Gastroesophageal sphincter (tissue), 4 donors: Measurements from ENCODE around the gene CLEC1A. TPM values are rescaled to one million over a fixed set of nuclear protein-coding genes. Genes with fewer than 3 reads are reported as not detected.
A peak's percentile ranks its signal among the peaks of the same experiment; 100 is the strongest.

Source experiments
- ATAC-seq: fragments of 150-250 bp; one replicate; pipeline ENCODE4 v1.9.1; 2016; ENCODE audit warnings: mild to moderate bottlenecking, moderate library complexity
- H3K27ac ChIP-seq, 4 donors: fragments of 200-600 bp; sonication (generic) in 3 of 4; 1 replicate in 3 of 4; 2 replicates in 1 of 4; pipeline ENCODE4 v1.5.1; 2016 to 2019
- H3K27me3 ChIP-seq: fragments of 200-600 bp; sonication (generic); one replicate; pipeline ENCODE4 v1.5.1; 2019
- H3K36me3 ChIP-seq, 2 donors: fragments of 200-600 bp; sonication (generic); one replicate each; pipeline ENCODE4 v1.5.1; 2019; ENCODE audit warnings: control low read depth in 1 of 2
- H3K4me1 ChIP-seq, 3 donors: fragments of 200-600 bp; sonication (generic); 1 replicate in 2 of 3; 2 replicates in 1 of 3; pipeline ENCODE4 v1.5.1; 2016 to 2019; ENCODE audit warnings: control low read depth in 2 of 3
- H3K4me3 ChIP-seq, 2 donors: fragments of 200-600 bp; sonication (generic); one replicate each; pipeline ENCODE4 v1.5.1; 2019; ENCODE audit warnings: mild to moderate bottlenecking in 1 of 2, moderate library complexity in 1 of 2
- H3K9me3 ChIP-seq, 3 donors: fragments of 200-600 bp; sonication (generic); one replicate each; pipeline ENCODE4 v1.5.1; 2017 to 2019; ENCODE audit warnings: control low read depth in 2 of 3
- CTCF ChIP-seq, 4 experiments: fragments of 200-600 bp in 2 of 4; fragments of 450-650 bp in 2 of 4; sonication (generic) in 1 of 4; IDR thresholded peaks; one replicate each; pipeline ENCODE4 v1.5.1; 2017 to 2019; ENCODE audit warnings: antibody characterized with exemption in 4 of 4, mild to moderate bottlenecking in 2 of 4, moderate library complexity in 2 of 4
- EP300 ChIP-seq: sonication (generic); formaldehyde crosslinking; IDR thresholded peaks from one replicate; pipeline ENCODE4 v1.6.1; 2017; ENCODE audit warnings: antibody characterized with exemption, mild to moderate bottlenecking
- POLR2A ChIP-seq, 2 donors: fragments of 450-650 bp; IDR thresholded peaks; one replicate each; pipeline ENCODE4 v1.6.1; 2017; ENCODE audit warnings: antibody characterized with exemption in 2 of 2, mild to moderate bottlenecking in 2 of 2, moderate library complexity in 1 of 2
- POLR2AphosphoS5 ChIP-seq: sonication (generic); formaldehyde crosslinking; IDR thresholded peaks from one replicate; pipeline ENCODE4 v1.6.1; 2017; ENCODE audit warnings: antibody characterized with exemption
- WGBS, 2 donors: methylation state at CpG; one replicate each; pipeline ENCODE4 v1.1.5; 2018; ENCODE audit warnings: low coverage in 1 of 2; 5-methylcytosine and 5-hydroxymethylcytosine counted together
- total RNA-seq, 4 donors: library from RNA; depleted of rRNA; stranded (reverse); fragments of >200 nt; gene quantifications; one replicate each; pipeline ENCODE4 v1.1.0, GENCODE V29; 2016

The CLEC1A gene
- total RNA-seq, 4 donors from 2014 or later: 1.4 to 4.7 (median 2.4) TPM

DNA sequence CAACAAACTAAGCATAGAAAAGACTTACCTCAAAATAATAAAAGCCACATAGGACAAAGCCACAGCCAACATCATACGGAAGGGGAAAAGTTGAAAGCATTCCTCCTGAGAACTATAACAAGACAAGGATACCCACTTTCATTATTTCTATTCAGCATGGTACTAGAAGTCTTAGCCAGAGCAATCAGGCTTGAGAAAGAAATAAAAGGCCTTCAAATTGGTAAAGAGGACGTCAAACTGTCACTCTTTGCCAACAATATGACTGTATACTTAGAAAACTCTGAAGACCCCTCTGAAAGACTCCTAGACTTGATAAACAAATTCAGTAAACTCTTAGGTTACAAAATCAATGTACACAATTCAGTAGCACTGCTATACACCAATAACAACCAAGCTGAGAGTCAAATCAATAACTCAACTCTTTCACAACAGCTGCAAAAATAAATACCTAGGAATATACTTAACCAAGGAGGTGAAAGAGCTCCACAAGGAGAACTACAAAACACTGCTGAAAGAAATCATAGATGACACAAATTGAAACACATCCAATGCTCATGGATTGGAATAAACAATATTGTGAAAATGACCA is 11.6 kb upstream of the CLEC1A start:
- Histone ChIP-seq H3K27me3 (no peaks in the 10 kb centered on the region), H3K9me3 (no peaks in the 10 kb centered on the region), H3K36me3 (no peaks in the 10 kb centered on the region), H3K27ac (no peak overlapping the region), H3K4me3 (no peak overlapping the region), H3K4me1 (no peaks in the 10 kb centered on the region)
- TF ChIP-seq POLR2AphosphoS5 (no peak), CTCF (IDR thresholded peaks at IDR 0.05) (no peak)
- ATAC-seq: no peak
- 84 to 90% methylated on average over 2 of the region's 2 CpGs for WGBS, 2 donors

DNA sequence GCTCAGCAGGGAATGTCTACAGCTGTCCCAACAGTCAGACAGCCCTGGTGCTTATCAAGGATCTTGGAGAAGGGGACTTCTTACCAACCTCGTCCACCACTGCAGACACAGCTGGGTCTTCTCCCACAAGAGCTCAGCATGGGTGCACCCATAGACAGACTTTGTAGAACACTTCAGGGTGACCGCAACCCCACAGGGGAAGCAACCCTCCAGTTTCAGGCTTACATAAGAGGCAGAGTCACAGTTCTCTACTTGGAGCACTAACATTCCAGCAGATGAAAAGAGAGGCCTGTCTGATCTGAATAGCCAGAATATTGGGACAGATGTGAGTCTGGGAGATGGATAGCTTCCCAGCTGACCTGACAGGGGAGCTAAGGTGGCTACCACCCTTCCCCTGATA is 3.5 kb upstream of the CLEC1A start:
- Histone ChIP-seq H3K9me3 (no peaks in the 10 kb centered on the region), H3K27me3 (no peaks in the 10 kb centered on the region), H3K4me1 (peaks cover 0 to 32% (median 10%) of the 10 kb centered on the region in 3 donors), H3K4me3 (no peak overlapping the region), H3K36me3 (no peaks in the 10 kb centered on the region), H3K27ac (no peak overlapping the region)
- peak; percentile 20 for ATAC-seq
- 33 to 80% methylated on average over 1 of the region's 2 CpGs for WGBS, 2 donors
- TF ChIP-seq POLR2AphosphoS5 (no peak), EP300 (no peak), POLR2A (IDR thresholded peaks at IDR 0.05) (no peak), CTCF (IDR thresholded peaks at IDR 0.05) (no peak)

- Histone ChIP-seq H3K4me3 (no peak overlapping the region), H3K9me3 (no peaks in the 10 kb centered on the region), H3K27ac (peak overlapping the region in 2 of 4 donors; percentile 25 to 35), H3K36me3 (no peaks in the 10 kb centered on the region), H3K4me1 (peaks cover 0 to 32% (median 10%) of the 10 kb centered on the region in 3 donors), H3K27me3 (no peaks in the 10 kb centered on the region)
- ATAC-seq: peak; percentile 3
- WGBS, 2 donors: 100% methylated on average over 1 of the region's 1 CpG; no CpG with 5 or more reads in 1 of the 2 donors
- TF ChIP-seq POLR2A (IDR thresholded peaks at IDR 0.05): no peak
- TF ChIP-seq EP300: no peak
- TF ChIP-seq POLR2AphosphoS5: no peak
- TF ChIP-seq CTCF (IDR thresholded peaks at IDR 0.05): no peak
Measured at GRCh38 chr12:10101648-10102220, 2.9 kb upstream of the CLEC1A start.

DNA sequence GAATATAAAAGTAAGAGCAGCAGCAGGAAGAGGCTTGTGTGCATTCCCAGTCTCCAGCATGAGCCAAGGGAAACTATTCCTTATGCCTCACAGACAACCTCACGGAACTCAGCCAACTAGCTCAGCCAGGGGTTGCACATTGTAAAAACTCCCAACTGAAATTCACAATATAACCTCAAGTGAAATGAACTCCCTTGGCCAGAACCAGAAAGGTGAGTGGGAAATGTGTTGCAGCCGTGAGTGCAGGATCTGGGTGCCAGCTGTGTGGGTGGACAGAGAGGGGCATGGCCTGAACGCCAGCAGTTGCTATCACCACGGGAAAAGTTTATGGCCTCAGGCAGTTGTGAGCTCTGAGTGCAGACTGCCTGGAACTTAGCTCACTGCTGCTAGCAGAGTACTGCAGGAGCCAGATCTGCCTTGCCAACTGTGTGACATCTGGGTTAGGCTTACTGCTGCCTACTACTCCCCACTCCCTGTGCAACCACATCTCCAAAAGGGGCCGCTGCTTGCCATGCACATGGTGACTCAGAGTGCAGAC is 2.3 kb upstream of the CLEC1A start:
- H3K27me3 ChIP-seq: no peaks in the 10 kb centered on the region
- no peaks in the 10 kb centered on the region for H3K9me3 ChIP-seq
- no peak overlapping the region for H3K4me3 ChIP-seq
- no peak for TF ChIP-seq POLR2A (IDR thresholded peaks at IDR 0.05)
- no peak for TF ChIP-seq CTCF (IDR thresholded peaks at IDR 0.05)
- TF ChIP-seq POLR2AphosphoS5: peak; percentile 21
- 0 to 3% methylated on average over 3 to 5 of the region's 5 CpGs for WGBS, 2 donors
- peak; percentile 53 for ATAC-seq
- H3K36me3 ChIP-seq: no peaks in the 10 kb centered on the region
- peak overlapping the region in 3 of 4 donors; percentile 25 to 46 (median 35) for H3K27ac ChIP-seq
- peaks cover 0 to 32% (median 10%) of the 10 kb centered on the region in 3 donors for H3K4me1 ChIP-seq

DNA sequence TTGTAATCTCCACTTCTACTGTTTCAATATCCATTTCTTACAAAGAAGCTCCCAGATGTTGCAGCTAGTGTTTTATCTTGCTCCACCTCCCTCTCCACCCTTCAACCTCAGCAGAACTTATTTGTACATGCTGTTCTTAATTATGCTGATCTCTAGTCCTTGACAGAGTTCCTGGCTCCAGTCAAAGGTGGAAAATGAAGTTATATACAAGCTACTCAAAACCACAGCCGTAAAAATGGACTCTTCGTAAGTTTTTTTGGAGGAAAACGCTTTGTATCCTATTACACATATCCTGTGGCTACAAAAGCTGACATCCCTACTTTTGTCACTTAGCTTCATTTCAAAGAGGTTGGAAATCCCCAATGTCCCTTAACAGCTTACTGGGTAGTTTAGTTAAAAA is 1.3 kb downstream of the CLEC1A start:
- Histone ChIP-seq H3K4me3 (peak overlapping the region in 1 of 2 donors; percentile 36), H3K4me1 (peaks cover 0 to 46% (median 10%) of the 10 kb centered on the region in 3 donors), H3K9me3 (no peaks in the 10 kb centered on the region), H3K36me3 (no peaks in the 10 kb centered on the region), H3K27ac (peak overlapping the region in 3 of 4 donors; percentile 18 to 68 (median 45)), H3K27me3 (no peaks in the 10 kb centered on the region)
- TF ChIP-seq CTCF (IDR thresholded peaks at IDR 0.05): no peak
- no peak for TF ChIP-seq POLR2AphosphoS5
- TF ChIP-seq POLR2A (IDR thresholded peaks at IDR 0.05): no peak
- no peak for TF ChIP-seq EP300
- ATAC-seq: peak; percentile 15
- 46 to 49% methylated on average over 3 of the region's 3 CpGs for WGBS, 2 donors
